Myometrial cell (primary cell): ENCODE results near the gene SARDH. TPM values are rescaled to one million over a fixed set of nuclear protein-coding genes. Genes with fewer than 3 reads are reported as not detected.

Experiments used
- total RNA-seq: library from RNA; depleted of rRNA; stranded (reverse); fragments of >200 nt; gene quantifications from 2 replicates; pipeline ENCODE4 v1.2.3, GENCODE V29; 2015

Gene SARDH
- 5.3 and 5.5 TPM in 2 replicates for total RNA-seq

GRCh38 chr9:133737774-133738639, at the start of gene SARDH:
Gene SARDH, minus strand, starts transcription at chr9:133738352. Its CDS starts 4,179 bp downstream, at chr9:133734173.

GRCh38 chr9:133635533-133636531, 102.3 kb downstream of the SARDH start, which contains the start of gene DBH:
Gene DBH, plus strand, starts transcription at chr9:133636363. Its CDS starts 9 bp downstream, at chr9:133636372.

Other genes starting within 250 kb of the SARDH start
- not detected in 2 replicates for gene MYMK, start 213.4 kb downstream of the SARDH start, total RNA-seq
- not detected in 2 replicates for gene ADAMTSL2, start 203.6 kb downstream of the SARDH start, total RNA-seq
- gene FAM163B, start 129.0 kb downstream of the SARDH start, total RNA-seq = not detected in 2 replicates
- not detected in 2 replicates for gene DBH, start 102.0 kb downstream of the SARDH start, total RNA-seq